NB4 (cell line): ENCODE measurements around the gene TMEM273.

Experiments used
- CTCF ChIP-seq: IDR thresholded peaks from one replicate; pipeline ENCODE4 v1.5.1; 2012; ENCODE audit warnings: low read depth, low read length
- MAX ChIP-seq: IDR thresholded peaks from 2 replicates; pipeline ENCODE4 v1.6.1; 2011; ENCODE audit warnings: low read depth, low read length
- MYC ChIP-seq: IDR thresholded peaks from 2 replicates; pipeline ENCODE4 v1.6.1; 2011; ENCODE audit warnings: low read depth, low read length
- POLR2A ChIP-seq: IDR thresholded peaks from 2 replicates; pipeline ENCODE4 v1.6.1; 2011; ENCODE audit warnings: mild to moderate bottlenecking; ENCODE audit not compliant: insufficient read length; ENCODE audit errors: extremely low read depth

GRCh38 chr10:49220031-49220430 is 31.8 kb upstream of the TMEM273 start:
- TF ChIP-seq CTCF (no peak), POLR2A (no peak), MAX (no peak), MYC (no peak)
